GM12874 (cell line): ENCODE results near the gene IFNLR1.

ENCODE experiments used
- TF ChIP-seq, protein P1 (sequence below): IDR thresholded peaks from 2 replicates; pipeline ENCODE4 v1.5.1; 2011; ENCODE audit warnings: low read depth, mild to moderate bottlenecking, control low read depth, low read length, moderate library complexity; ENCODE audit not compliant: insufficient read depth

The IFNLR1 gene

DNA sequence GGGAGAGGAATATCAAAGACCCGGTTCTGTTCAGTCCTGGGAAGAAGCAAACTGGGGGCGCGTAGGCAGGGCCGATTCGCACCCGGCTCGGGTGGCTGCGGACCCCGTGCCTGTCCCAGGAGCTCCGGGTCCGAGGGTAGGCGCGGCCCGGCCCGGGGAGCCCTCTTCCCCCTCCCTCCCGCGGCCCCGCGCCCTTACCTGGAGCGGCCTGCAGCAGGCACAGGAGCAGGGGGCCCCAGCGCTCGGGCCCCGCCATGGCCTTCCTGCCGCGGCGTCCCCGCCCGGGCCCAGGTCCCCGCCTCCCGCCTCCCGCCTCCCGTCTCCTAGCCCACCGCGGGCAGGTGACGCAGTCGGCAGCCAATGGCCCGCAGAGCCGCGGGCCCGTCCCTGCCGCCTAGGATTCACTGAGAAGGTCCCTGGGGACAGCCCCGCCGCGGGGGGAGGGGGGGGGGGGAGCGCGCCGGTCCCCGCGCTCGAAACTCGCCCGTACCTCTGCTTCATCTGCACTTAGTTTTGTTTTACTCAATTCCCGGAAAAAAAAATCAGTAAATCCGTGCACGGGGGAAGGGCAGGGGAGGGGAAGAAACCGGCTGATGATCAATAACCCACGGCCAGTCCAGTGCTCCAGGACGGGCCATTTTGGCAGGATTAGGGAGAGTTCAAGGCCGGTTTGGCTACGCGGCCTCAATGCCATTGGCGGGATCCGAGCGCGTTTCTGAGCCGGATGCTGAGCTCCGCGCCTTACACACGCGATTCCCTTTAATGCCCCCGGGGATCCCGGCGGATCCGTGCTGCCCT is at the start of gene IFNLR1:
TSS of gene IFNLR1 (minus strand) at position 297 of the 798 bp plus-strand sequence. CDS start at position 256, 41 bp downstream.
- TF ChIP-seq, protein P1, sequence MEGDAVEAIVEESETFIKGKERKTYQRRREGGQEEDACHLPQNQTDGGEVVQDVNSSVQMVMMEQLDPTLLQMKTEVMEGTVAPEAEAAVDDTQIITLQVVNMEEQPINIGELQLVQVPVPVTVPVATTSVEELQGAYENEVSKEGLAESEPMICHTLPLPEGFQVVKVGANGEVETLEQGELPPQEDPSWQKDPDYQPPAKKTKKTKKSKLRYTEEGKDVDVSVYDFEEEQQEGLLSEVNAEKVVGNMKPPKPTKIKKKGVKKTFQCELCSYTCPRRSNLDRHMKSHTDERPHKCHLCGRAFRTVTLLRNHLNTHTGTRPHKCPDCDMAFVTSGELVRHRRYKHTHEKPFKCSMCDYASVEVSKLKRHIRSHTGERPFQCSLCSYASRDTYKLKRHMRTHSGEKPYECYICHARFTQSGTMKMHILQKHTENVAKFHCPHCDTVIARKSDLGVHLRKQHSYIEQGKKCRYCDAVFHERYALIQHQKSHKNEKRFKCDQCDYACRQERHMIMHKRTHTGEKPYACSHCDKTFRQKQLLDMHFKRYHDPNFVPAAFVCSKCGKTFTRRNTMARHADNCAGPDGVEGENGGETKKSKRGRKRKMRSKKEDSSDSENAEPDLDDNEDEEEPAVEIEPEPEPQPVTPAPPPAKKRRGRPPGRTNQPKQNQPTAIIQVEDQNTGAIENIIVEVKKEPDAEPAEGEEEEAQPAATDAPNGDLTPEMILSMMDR = no peak

DNA sequence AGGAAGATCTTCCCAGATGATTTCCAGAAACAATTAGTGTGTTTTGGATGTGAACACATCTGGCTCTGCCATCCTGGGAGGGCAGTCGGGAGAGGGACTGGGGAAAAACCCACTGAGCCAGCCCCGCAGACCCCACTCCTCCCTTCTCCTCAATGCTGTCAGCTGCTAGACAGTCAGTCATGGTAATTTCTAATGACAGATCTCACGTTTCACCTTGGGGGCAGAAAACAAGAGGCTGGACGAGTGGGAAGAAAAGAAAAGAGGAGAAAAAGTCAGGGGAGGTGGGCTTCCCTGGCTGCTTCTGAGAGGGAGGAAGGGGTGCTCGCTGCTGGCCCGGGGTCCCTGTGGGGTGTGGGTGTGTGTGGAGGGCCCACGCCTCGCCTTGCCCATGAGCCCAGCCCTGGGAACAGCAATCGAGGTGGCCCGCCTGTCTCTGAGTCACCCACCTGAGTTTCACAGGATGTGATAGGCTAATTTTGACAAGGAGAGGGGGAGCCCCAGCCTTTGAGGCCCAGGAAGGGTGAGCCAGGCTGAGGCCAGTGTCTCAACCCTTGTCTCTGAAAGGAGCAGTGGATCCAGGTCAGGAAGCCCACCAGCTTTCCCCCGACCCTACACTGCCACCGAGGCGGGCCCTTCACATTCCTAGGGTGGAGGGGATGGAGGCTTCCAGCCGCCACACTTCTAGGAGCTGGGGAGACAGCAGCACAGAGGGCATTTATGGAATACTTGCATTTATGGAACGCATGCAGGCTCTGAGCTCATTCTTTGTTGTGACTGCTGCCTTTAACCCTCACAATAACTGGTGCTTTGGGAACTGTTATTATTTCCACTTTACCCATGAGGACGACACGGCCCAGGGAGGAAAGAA is 49.1 kb upstream of the IFNLR1 start:
- TF ChIP-seq, protein P1 = no peak

DNA sequence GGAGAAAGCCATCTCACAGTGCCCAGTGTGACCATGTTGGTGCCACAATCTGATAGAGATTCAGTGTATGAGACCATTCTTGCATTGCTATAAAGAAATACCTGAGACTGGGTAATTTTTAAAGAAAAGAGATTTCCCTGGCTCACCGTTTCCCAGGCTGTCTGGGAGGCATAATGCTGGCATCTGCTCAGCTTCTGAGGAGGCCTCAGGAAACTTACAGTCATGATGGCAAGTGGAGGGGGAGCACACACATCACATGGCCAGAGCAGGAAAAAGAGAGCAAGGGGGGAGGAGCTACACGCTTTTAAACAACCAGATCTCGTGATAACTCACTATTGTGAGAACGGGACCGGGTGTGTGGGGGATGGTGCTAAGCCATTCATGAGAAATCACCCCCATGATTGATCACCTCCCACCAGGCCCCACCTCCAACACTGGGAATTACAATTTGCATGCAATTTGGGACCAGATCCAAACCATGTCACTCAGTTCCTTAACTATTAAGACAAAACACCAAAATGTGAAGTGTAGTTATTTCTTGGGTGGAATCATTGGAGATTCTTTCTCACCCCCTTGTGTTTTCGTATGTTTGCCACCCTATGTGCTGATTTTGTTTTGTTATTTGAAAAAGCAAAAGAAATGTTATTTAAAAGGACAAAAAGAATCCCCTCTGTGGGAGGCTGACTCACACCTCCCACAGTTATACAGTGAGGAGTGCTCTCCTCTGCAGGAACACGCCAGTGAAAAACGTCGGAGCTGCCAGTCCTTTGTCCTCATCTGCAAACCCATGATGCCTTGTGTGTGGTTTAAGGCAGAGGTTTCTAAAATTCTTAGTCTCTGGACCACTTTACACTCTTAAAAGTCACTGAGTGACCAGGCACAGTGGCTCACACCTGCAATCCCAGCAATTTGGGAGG is 46.9 kb upstream of the IFNLR1 start:
- TF ChIP-seq, protein P1 = no peak

DNA sequence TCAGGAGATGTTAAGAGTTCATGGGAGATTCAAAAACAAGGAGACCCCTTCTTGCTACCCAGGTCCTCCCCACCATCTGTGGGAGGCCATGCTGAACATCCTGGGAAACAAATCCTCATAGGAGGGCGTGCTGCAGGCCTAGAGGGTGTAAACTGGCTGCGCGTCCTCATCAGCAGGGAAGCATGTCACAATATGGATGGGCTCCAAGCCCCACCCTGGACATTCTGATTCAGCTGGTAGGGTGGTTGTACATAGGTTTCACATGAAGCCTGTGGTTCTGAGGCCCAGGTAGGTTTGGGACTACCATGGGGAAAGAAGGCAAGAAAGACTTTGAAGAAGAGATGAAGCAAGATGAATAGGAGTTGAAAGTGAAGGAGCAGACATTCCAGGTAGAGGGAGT is 44.6 kb upstream of the IFNLR1 start:
- TF ChIP-seq, protein P1 = no peak

DNA sequence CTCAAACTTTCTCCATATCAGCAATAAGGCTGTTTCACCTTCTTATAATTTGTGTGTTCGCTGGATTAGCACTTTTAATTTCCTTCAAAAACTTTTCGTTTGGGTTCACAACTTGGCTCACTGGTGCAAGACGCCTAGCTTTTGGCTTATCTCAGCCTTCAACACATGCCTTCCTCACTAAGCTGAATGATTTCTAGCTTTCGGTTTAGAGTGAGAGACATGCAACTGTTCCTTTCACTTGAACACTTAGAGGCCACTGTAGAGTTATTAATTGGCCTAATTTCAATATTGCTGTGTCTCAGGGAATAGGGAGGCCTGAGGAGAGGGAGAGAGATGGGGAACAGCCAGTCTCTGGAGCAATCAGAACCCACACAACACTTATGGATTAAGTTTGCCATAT is 41.2 kb upstream of the IFNLR1 start:
- TF ChIP-seq, protein P1 = no peak

DNA sequence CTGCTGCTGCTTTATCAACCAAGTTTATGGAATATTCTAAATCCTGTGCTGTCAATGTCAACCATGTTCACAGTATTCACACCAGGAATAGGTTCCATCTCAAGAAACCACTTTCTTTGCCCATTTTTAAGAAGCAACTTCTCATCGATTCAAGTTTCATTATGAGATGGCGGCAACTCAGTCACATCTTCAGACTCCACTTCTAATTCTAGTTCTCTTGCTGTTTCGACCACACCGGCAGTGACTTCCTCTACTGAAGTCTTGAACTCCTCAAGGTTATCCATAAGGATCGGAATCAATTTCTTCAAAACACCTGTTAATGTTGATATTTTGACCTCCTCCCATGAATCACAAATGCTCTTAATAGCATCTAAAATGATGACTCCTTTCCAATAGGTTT is 39.7 kb upstream of the IFNLR1 start:
- TF ChIP-seq, protein P1 = no peak

DNA sequence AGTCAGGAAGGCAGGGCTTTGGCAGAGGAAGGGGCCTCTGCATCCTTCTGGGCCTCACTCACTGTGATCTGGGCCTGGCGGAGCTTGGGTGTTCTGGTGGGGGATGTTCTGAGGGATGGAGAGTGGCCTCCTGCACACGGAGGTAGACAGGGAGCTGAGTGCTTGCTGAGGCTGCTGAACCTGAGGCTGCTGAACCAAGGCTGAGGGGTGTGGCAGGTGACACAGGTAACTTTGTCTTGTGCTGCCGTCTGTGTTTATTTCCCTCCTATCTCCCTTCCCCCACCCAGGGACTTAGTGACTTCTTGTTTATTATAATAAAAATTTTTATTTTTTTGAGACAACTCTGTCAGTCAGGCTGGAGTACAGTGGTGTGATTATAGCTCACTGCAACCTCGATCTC is 37.7 kb upstream of the IFNLR1 start:
- TF ChIP-seq, protein P1 = no peak
